Suprapubic skin (tissue), 4 donors: ENCODE results near the gene SLC9A7. TPM values are rescaled to one million over a fixed set of nuclear protein-coding genes. Genes with fewer than 3 reads are reported as not detected.

Experiments used
- DNase-seq, 2 donors: peaks; one replicate each; pipeline ENCODE4 v3.0.0-alpha.2; 2019; ENCODE audit warnings: low spot score in 2 of 2
- H3K27ac ChIP-seq: fragments of 200-600 bp; sonication (generic); one replicate; pipeline ENCODE4 v1.5.1; 2019
- H3K27me3 ChIP-seq: fragments of 200-600 bp; sonication (generic); one replicate; pipeline ENCODE4 v1.5.1; 2019
- H3K36me3 ChIP-seq: fragments of 200-600 bp; sonication (generic); one replicate; pipeline ENCODE4 v1.5.1; 2019
- H3K4me1 ChIP-seq: fragments of 200-600 bp; sonication (generic); one replicate; pipeline ENCODE4 v1.5.1; 2019
- H3K4me3 ChIP-seq: fragments of 200-600 bp; sonication (generic); one replicate; pipeline ENCODE4 v1.5.1; 2019; ENCODE audit warnings: mild to moderate bottlenecking
- H3K9me3 ChIP-seq: fragments of 200-600 bp; sonication (generic); one replicate; pipeline ENCODE4 v1.5.1; 2019
- EP300 ChIP-seq: sonication (generic); formaldehyde crosslinking; IDR thresholded peaks from one replicate; pipeline ENCODE4 v1.6.1; 2017; ENCODE audit warnings: antibody characterized with exemption
- POLR2A ChIP-seq, 2 donors: fragments of 450-650 bp; IDR thresholded peaks; one replicate each; pipeline ENCODE4 v1.6.1; 2017; ENCODE audit warnings: antibody characterized with exemption in 2 of 2, mild to moderate bottlenecking in 2 of 2, moderate library complexity in 2 of 2
- POLR2AphosphoS5 ChIP-seq, 3 donors: sonication (generic); formaldehyde crosslinking; IDR thresholded peaks; one replicate each; pipeline ENCODE4 v1.6.1; 2017; ENCODE audit warnings: antibody characterized with exemption in 3 of 3
- WGBS: methylation state at CpG from one replicate; pipeline ENCODE4 v1.1.5; 2018; 5-methylcytosine and 5-hydroxymethylcytosine counted together
- total RNA-seq, 4 donors: library from RNA; depleted of rRNA; stranded (reverse); fragments of >200 nt; gene quantifications; one replicate each; pipeline ENCODE4 v1.1.0, GENCODE V29; 2016
- TF ChIP-seq, protein P1 (sequence below), 2 donors: fragments of 200-600 bp in 1 of 2; fragments of 450-650 bp in 1 of 2; sonication (generic) in 1 of 2; IDR thresholded peaks; one replicate each; pipeline ENCODE4 v1.5.1; 2016 to 2019; ENCODE audit warnings: antibody characterized with exemption in 2 of 2, mild to moderate bottlenecking in 1 of 2, moderate library complexity in 1 of 2

The SLC9A7 gene
- total RNA-seq, 4 donors from 2014 or later: 3.1 to 7.4 (median 6.2) TPM

DNA sequence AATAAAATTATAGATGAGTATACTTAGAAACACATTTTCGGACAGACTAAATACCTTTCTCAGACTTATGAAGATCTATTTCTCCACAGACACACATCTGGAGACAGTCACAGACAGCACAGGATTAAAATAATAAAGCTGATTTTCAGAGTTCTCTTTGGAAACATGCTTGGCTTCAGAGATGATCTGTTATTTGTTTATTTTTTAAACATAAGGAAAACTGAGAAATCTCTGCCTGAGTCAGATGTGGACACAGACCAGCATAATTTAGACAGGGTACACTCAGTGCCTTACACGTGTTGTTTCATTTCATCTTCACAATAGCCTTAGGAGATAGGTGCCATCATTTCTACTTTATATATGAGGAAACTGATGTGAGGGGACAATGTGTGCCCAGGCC is 92.1 kb downstream of the SLC9A7 start:
- TF ChIP-seq POLR2AphosphoS5 (IDR thresholded peaks at IDR 0.05): no peak
- TF ChIP-seq, protein P1, sequence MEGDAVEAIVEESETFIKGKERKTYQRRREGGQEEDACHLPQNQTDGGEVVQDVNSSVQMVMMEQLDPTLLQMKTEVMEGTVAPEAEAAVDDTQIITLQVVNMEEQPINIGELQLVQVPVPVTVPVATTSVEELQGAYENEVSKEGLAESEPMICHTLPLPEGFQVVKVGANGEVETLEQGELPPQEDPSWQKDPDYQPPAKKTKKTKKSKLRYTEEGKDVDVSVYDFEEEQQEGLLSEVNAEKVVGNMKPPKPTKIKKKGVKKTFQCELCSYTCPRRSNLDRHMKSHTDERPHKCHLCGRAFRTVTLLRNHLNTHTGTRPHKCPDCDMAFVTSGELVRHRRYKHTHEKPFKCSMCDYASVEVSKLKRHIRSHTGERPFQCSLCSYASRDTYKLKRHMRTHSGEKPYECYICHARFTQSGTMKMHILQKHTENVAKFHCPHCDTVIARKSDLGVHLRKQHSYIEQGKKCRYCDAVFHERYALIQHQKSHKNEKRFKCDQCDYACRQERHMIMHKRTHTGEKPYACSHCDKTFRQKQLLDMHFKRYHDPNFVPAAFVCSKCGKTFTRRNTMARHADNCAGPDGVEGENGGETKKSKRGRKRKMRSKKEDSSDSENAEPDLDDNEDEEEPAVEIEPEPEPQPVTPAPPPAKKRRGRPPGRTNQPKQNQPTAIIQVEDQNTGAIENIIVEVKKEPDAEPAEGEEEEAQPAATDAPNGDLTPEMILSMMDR (IDR thresholded peaks at IDR 0.05): no peak
- TF ChIP-seq EP300: no peak
- no peak for TF ChIP-seq POLR2A (IDR thresholded peaks at IDR 0.05)
- Histone ChIP-seq H3K27me3 (no peaks in the 10 kb centered on the region), H3K4me1 (no peaks in the 10 kb centered on the region), H3K36me3 (no peaks in the 10 kb centered on the region), H3K4me3 (no peak overlapping the region), H3K27ac (no peak overlapping the region), H3K9me3 (no peaks in the 10 kb centered on the region)
- DNase-seq: no peak
- WGBS: 58% methylated on average over 2 of the region's 2 CpGs

DNA sequence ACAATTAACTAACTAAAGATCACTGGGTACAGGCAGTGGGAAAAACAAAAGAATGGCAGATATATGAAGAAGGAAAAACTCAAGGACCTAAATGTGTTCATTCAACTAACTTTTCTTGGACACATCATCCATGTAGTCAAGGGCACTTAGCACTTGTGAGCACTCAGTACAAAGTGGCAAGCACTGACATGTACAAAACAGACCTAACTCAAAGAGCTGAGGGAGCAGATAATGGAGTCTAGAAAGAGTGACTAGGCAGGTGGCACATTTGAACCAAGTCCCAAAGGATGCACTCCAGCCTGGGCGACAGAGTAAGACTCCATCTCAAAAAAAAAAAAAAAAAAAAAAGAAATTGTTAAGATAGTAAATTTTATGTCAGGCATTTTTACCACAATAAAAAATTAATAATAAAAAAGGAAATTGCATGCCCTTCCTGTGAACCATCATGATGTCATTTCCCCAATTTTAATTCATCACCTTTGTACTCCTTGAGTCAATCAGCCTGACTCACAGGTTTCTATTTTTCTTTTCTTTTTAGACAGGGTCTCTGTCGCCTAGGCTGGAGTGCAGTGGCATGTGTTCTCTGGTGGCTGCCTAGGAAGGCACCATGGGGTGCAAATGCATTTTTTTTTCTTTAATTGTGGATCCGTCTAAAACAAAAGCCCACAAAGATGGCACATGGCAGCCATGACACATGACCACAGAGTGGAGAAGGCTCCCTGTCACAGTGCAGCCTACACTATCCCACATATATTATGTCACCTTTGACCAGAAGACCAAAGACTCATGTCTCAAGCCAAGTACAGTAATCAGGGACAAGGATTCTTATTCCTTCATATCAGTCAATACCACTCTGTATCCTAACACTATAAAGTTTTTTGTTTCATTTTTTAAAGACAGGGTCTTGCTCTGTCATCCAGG is 93.4 kb downstream of the SLC9A7 start:
- TF ChIP-seq POLR2A (IDR thresholded peaks at IDR 0.05): no peak
- TF ChIP-seq POLR2AphosphoS5 (IDR thresholded peaks at IDR 0.05): no peak
- TF ChIP-seq, protein P1 (IDR thresholded peaks at IDR 0.05): no peak
- no peak for TF ChIP-seq EP300
- H3K27ac ChIP-seq: no peak overlapping the region
- no peak overlapping the region for H3K4me3 ChIP-seq
- 57% methylated on average over 3 of the region's 3 CpGs for WGBS
- H3K4me1 ChIP-seq: no peaks in the 10 kb centered on the region
- H3K36me3 ChIP-seq: no peaks in the 10 kb centered on the region
- no peaks in the 10 kb centered on the region for H3K27me3 ChIP-seq
- DNase-seq: no peak
- no peaks in the 10 kb centered on the region for H3K9me3 ChIP-seq

DNA sequence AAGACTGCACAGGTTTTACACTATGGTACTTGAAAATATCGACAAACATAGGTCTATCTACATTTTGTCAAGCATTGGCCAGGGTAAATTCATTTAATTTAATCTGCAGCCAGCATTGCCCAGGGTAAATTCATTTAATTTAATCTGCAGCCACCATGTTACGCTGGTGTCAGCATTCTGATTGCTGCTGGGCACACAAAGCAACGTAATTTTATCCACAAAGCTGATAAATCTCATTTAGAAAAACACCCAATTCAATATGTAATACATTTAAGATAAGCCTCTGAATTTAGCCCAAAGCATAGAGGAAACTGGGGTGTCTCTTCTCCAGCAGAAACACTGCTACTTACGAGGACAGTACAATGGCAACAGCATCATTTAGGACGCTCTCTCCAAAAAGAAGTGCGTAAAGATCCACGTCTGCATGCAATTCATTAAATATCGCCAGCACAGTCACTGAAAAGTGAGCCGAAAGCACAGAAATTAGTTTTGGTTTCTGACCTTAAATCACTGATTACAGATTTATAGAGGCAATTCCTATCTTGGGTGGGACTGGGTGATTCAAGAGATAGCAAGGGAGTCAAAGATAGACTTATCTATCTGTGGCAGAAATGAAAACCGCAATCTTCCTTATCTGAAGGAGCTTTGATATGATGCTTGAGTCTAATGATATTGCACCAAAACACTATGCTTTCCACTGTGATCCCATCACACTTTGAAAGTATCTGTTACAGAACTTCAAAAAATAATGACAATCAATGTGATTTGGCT is 96.5 kb downstream of the SLC9A7 start:
- TF ChIP-seq POLR2AphosphoS5 (IDR thresholded peaks at IDR 0.05) (no peak), EP300 (no peak)
- Histone ChIP-seq H3K4me1 (no peaks in the 10 kb centered on the region), H3K27ac (no peak overlapping the region), H3K27me3 (no peaks in the 10 kb centered on the region), H3K4me3 (no peak overlapping the region), H3K36me3 (no peaks in the 10 kb centered on the region), H3K9me3 (no peaks in the 10 kb centered on the region)
- 82% methylated on average over 10 of the region's 10 CpGs for WGBS
- no peak for DNase-seq

DNA sequence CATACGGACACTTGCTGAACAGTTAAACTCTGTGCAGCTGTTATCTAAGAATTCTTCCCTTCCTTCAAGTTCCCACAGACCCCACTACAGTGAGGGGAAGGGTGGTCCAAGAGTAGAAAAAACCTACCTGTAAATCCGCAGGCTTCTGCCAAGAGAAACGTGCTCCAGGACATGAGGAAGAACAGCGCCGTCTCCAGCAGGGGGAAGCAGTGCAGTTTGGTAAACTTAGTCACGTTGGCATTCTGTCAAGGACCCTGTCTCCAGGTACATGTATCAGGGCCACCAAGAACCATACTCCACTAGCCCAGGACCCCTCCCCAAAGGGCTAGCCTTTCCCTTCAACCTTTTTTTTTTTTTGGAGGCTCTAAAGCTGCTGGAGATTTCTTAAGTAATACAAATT is 105.4 kb downstream of the SLC9A7 start:
- Histone ChIP-seq H3K36me3 (no peaks in the 10 kb centered on the region), H3K4me3 (no peak overlapping the region), H3K27me3 (no peaks in the 10 kb centered on the region), H3K9me3 (no peaks in the 10 kb centered on the region), H3K27ac (no peak overlapping the region), H3K4me1 (peaks cover 13% of the 10 kb centered on the region)
- TF ChIP-seq EP300 (no peak), POLR2AphosphoS5 (IDR thresholded peaks at IDR 0.05) (no peak), POLR2A (IDR thresholded peaks at IDR 0.05) (no peak)
- TF ChIP-seq, protein P1 (IDR thresholded peaks at IDR 0.05): no peak
- 52% methylated on average over 6 of the region's 6 CpGs for WGBS
- DNase-seq: no peak

DNA sequence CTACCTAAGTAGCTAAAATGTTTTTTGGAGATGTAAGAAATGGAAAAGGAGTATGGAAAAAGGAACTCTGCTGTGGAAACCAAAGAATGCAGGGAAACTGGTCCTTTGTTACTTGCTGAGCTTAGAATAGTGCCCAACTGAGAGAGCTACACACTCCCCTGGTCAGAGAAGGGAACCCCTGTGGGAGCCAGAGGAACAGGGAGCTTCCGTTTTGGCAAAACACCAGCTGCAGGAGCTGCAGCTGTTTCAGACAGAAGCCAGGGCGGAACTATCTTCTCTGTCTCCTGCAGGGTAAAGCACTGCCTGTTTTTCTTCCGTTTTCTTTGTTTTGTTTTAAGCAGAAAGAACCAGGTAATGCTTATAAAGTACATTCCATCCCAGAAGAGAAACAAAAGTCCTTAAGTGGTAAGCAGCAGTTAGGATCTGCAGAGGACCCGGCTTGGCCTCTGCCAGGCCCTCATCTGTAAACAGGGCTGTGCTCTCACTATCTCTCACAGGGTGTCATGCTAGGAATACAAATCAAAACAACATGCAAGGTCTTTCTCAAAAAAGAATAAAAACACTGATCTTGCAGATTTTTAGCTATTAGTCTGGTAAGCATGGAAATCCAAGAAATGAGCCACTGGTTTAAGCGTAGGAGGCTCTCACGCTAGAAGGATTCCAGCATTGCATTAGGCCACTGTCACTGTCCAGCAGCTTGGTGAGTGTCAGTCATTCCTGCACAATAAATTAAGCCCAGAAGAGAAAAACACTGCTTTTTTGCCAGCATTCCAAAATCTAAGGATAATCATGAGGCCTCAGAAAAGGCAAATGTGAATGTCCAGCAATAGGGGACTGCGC is 109.3 kb downstream of the SLC9A7 start:
- Histone ChIP-seq H3K27ac (no peak overlapping the region), H3K36me3 (no peaks in the 10 kb centered on the region)
- no peak for DNase-seq

More for the DNA sequence above, 109.3 kb downstream of the SLC9A7 start:
- H3K27me3 ChIP-seq: no peaks in the 10 kb centered on the region
- H3K4me1 ChIP-seq: peaks cover 13% of the 10 kb centered on the region
- 45% methylated on average over 7 of the region's 7 CpGs for WGBS
- H3K4me3 ChIP-seq: no peak overlapping the region
- TF ChIP-seq POLR2A (IDR thresholded peaks at IDR 0.05) (no peak), POLR2AphosphoS5 (IDR thresholded peaks at IDR 0.05) (no peak), EP300 (no peak)
- TF ChIP-seq, protein P1 (IDR thresholded peaks at IDR 0.05): no peak
- no peaks in the 10 kb centered on the region for H3K9me3 ChIP-seq
